HG03558 (cell line): ENCODE measurements around the gene ALPL.
"Not testable (repeated sequence)": the region's sequence is repeated elsewhere in the genome, so short reads cannot be mapped to it uniquely, and the experiment has no call there.

Source experiments
- ATAC-seq: cut with Tn5 transposase; IDR thresholded peaks from one replicate; pipeline ENCODE4 v1.9.1; 2021; ENCODE audit warnings: moderate number of reproducible peaks; ENCODE audit not compliant: unreplicated experiment; ENCODE audit errors: extremely low read depth

The ALPL gene

DNA sequence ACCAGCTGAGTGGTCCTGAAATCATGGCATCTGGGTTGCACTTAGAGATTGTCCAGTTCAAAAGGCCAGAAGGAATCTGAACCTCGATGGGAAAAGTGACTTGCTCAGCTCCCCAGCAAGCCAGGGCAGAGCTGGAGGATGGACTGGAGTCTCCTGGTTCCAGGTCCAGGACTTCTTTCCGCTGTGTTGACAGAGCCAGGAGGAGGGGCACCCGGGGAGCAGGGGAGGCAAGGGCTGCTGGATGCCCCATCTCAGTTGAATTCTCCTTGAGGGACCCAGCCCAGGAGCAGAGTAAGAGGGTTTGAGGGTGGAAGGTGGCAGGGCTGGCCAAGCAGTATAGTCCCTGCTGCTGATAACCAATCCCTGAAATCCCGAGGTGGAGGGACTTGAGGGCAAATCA is 2.4 kb upstream of the ALPL start:
- ATAC-seq, result no peak

GRCh38 chr1:21507511-21508270 is 1.5 kb upstream of the ALPL start:
- ATAC-seq, result no peak

DNA sequence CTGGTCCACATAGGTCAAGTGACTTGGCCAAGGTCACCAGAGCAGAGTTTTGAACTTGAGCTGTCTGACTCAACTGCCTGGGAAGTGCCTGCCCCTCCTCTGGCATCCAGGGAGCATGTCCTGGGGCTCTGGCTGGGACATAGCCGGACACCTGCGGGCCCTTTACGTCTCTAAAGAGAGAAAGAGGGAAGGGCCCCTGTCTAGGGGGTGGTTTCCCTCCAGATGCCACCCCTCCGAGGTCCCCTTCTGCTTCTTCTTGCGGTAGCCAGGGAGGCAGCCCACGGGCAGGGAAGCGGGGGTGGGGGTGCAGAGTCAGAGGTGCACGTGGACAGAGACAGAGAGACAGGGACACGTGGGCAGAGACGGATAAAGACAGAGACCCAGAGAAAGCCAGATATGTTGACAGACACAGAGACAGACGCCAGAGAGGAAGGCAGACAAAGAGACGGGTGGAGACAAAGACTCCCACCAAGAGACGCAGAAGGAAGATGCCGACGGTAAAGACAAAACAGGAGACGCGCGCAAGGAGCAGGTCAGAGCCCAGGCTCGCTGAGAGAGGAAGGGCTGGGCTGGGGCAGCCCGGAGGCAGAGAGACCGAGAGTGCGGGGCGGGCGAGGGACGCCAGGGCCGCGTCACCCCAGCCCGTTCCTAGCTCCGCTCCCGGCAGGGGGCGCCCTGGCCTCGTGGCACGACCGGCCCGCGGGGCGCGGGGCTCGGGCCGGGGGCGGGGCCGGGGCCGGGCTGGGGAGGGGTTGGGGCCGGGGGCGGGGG is 458 bp upstream of the ALPL start:
- no peak for ATAC-seq

DNA sequence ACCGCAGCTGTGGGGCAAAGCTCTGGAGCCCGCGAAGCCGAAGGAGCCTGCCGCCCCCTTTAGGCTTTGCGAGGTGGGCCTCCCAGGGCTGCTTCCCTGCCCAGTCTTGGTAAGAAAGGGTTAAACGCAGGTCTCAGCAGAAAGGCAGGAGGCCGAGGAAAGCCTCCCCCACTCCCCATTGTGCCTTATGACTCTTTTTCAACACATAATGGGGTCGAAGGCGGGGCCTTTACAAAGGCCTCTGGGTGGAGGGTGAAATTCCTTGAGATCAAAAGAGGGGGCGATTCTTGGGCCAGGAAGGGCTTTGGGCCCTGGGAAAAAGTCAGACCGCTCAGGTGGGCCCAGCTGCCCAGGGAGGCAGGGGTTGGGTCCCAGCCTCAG is 880 bp downstream of the ALPL start:
- no peak for ATAC-seq

DNA sequence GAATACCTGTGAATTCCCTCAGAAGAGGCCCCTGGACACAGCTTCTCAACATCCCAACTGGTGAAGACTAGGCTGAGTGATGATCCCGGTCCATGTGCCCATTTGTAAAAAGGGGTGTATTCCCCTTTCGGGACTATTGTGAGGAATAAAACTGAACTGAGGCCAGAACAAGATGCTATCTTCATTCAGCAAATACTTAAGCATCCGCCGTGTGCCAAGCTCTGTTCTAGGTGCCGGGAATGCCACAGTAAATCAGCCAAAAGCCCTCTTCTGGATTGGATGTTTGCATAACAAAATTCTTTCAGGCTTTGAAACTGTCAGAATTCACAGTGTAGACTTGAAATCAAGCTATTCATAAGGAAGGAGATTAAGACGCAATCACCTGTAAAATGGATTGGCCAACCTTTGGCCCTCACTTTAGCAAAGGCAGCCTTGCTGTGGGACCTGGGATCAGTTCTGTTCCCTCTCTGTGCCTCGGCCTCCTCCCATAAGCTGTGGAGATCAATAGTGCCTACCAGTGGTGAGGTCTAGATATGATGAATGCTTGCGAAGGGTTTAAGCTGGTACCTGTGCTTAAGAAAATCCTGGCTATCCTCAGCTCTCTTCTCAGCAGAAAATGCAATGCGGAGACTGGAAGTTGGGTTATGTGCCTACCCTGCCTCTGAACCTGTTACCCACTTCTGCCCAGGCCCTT is 1.8 kb downstream of the ALPL start:
- no peak for ATAC-seq

- ATAC-seq, result no peak
Observed at GRCh38 chr1:21511579-21512522, 2.6 kb downstream of the ALPL start.

- ATAC-seq, result no peak
Observed at GRCh38 chr1:21514245-21514644, 5.0 kb downstream of the ALPL start.

DNA sequence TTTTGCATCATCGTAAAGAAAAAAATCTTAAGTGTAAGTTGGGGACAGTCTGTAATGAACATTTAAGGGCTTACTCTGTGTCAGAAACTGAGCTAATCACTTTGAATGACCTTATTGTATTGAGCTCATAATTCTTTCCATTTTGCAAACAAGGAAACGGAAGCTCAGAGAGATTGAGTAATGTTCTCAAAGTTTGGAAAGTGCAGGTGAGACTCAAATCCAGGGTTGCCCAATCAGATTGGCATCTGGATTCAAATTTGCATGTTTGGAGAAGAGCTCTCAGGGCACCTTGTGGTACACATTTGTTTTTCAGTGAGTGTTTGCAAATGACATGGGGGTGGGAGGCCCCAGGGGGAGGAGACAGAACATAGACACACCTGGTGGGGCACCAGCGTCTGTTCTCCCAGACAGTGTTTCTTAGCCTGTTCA is 8.0 kb downstream of the ALPL start:
- no peak for ATAC-seq

GRCh38 chr1:21517660-21518480 is 8.6 kb downstream of the ALPL start:
- ATAC-seq, result no peak

GRCh38 chr1:21518774-21519455 is 9.7 kb downstream of the ALPL start:
- ATAC-seq, result no peak

DNA sequence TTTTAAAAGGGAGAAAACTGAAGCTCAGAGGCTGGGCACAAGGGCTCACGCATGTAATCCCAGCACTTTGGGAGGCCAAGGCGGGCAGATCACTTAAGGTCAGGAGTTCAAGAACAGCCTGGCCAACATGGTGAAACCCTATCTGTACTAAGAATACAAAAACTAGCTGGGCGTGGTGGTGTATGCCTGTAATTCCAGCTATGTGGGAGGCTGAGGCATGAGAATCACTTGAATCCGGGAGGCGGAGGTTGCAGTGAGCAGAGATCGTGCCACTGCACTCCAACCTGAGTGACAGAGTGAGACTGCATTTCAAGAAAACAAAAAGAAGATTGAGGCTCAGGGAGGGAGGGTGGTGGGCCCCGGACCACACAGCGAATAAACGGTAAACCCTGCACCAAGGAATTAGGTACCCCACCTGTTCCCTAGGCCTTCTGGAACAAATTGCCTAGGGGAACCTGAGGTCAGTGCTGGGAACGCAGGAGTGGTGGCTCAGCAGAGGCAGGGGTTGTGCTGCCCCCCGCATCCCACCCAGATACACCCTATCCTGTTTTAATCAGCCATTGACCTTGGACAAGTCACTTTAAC is 10.4 kb downstream of the ALPL start:
- not testable (repeated sequence) for ATAC-seq

- no peak for ATAC-seq
Observed at GRCh38 chr1:21520899-21521716, 11.9 kb downstream of the ALPL start.

DNA sequence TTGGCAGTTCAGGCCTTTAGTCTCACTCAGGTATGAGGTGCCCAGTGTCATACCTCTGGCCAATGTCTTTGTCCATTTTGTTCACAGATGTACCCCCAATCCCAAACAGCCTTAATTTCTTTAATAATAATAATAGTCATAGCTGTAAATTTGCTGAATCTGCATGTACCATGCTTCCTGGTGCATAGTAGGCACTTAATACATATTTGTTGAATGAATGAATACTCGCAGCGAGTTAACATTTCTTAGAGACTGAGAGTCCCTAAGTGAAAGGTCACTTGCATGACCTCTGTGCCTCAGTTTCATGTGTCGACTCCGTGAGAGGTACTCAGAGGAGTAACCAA is 12.5 kb downstream of the ALPL start:
- ATAC-seq, result no peak

- ATAC-seq, result no peak
Observed at GRCh38 chr1:21522525-21523038, 13.4 kb downstream of the ALPL start.

- no peak for ATAC-seq
Observed at GRCh38 chr1:21523297-21523813, 14.1 kb downstream of the ALPL start.

DNA sequence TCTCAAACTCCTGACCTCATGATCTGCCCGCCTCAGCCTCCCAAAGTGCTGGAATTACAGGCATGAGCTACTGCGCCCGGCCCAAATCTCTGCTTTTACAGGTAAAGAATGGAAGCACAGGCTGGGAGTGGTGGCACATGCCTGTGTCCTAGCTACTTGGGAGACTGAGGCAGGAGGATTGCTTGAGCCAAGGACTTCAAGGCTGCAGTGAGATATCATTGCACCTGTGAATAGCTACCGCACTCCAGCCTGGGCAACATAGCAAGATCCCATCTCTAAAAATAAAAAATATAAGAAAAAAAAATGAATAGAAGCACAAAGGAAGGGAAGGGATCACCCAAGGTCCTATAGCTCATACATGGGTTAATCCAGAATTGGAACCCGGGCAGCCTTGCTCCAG is 15.0 kb downstream of the ALPL start:
- no peak for ATAC-seq

- ATAC-seq, result no peak
Observed at GRCh38 chr1:21524686-21525339, 15.6 kb downstream of the ALPL start.
